SK-N-DZ (cell line): ENCODE results near the gene SPDYE2. TPM values are rescaled to one million over a fixed set of nuclear protein-coding genes. Genes with fewer than 3 reads are reported as not detected.
"Not testable (repeated sequence)": the region's sequence is repeated elsewhere in the genome, so short reads cannot be mapped to it uniquely, and the experiment has no call there.

Experiments
- DNase-seq: peaks from one replicate; pipeline ENCODE4 v3.0.0-alpha.2; 2015; ENCODE audit warnings: low spot score
- polyA plus RNA-seq, 2 experiments: library from polyadenylated mRNA; depleted of rRNA; stranded (reverse); fragments of >200 nt; gene quantifications; 2 replicates each; pipeline ENCODE4 v1.2.3, GENCODE V29; 2014

SPDYE2 gene, protein sequence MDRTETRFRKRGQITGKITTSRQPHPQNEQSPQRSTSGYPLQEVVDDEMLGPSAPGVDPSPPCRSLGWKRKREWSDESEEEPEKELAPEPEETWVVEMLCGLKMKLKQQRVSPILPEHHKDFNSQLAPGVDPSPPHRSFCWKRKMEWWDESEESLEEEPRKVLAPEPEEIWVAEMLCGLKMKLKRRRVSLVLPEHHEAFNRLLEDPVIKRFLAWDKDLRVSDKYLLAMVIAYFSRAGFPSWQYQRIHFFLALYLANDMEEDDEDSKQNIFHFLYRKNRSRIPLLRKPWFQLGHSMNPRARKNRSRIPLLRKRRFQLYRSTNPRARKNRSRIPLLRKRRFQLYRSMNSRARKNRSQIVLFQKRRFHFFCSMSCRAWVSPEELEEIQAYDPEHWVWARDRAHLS
- polyA plus RNA-seq (2014; cell fraction: cytosol; rRNA removed) = not detected in 2 replicates
- 0.24 TPM in 1 of 2 replicates, not detected in the other for polyA plus RNA-seq (2014; cell fraction: nucleus; rRNA removed)

DNA sequence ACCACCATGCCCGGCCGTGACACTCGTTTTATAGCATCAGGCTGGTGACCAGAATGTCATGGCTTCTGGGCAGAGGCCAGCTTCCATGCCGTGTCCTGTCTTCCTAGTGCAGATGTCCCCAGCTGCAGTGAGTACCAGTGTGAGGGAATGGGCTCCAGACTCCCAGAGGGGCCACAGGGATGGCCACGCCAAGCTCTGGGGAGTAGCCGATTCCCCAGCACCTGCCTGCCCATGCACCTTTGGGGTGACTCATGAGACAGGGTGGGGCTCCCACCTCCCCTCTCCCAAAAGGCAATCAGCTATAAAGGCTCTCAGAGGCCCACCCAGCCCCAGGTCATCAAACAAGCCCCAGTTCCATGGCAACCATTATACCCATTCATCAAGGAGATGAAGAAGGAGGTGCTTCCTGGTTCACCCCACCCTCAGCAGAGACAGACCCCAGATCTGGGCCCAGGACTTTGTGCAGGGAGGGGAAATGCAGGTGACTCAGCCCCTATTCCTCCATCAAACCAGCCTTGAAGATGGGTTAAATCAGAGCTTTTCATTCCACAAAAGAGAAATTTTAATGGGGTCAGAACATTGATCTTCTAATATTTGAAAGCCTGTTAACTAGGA, at the start of gene SPDYE2:
SPDYE2 (plus strand) TSS at position 419 of the 615 bp plus-strand sequence. CDS start 2,030 bp downstream, outside the sequence.
- DNase-seq = not testable (repeated sequence)

GRCh38 chr7:102503141-102503540, 47.9 kb upstream of the SPDYE2 start:
- DNase-seq = not testable (repeated sequence)

DNA sequence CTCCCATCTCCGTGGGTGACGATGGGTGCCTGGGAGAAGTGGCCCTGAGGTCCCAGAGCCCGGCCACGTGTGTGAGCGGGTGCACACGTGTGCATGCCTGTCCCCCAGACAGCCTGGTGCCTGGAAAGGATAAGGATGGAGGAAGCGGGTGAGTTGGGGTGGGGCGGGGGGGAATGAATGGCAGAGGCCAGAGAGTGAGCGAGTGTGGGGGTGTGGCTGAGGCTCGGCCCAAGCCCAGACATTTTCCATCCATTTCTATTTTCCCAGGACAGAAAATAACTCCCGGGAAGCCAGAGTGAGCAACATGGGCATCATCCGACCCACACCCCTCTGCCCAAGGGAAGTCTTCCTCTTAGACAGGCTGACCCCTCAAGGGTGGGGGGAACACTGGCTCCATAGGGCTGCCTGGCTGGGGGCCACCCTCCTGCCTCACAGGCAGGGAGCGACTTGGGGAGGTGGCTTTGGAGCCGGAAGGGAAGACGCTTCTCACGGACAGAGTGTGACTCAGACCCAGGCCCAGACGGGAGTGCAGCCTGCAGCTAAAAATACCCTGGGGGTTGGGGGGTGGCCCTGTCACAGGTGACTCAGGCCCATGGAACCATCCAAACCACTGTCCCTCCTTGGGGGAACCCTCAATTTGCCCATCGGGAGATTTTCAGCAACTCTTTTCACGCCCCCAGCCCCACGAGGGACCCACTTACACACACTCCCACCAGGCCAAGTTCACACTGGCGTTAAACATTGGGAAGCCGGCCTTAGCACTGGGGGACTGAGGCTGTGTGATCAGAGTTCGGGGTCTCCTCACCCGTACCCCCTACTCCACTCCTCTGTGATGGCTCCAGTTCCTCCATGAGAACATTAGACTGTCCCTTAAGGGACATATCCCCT, 45.5 kb upstream of the SPDYE2 start:
- DNase-seq = not testable (repeated sequence)

DNA sequence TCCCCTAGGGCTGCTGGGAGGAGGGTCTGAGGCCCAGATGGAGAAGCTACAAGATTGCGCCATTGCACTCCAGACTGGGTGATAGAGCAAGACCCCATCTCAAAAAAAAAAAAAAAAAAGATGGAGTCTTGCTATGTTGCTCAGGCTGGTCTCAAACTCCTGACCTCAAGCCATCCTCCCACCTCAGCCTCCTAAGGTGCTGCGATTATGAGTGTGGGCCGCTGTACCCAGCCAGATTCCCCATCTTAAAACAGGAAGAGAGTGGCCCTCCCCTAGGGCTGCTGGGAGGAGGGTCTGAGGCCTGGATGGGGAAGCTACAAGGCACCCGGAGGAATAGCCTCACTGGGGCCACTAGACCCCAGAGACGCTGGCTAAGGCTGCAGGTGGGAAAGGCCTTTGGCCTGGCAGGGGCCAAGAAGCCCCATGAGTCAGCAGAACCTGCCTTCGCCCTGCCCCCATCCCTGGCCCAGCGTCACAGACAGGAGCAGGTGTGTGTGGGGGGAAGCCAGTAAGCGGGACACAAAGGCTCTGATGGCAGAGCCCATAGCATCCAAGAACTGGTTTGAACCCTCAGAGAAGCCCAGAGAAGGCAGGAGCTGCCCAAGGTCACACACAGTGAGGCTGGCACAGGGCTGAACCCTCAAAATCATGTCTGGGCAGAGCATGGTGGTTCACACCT, 43.5 kb upstream of the SPDYE2 start:
- DNase-seq = not testable (repeated sequence)

- not testable (repeated sequence) for DNase-seq
Measured at GRCh38 chr7:102510575-102510974, 40.5 kb upstream of the SPDYE2 start.

DNA sequence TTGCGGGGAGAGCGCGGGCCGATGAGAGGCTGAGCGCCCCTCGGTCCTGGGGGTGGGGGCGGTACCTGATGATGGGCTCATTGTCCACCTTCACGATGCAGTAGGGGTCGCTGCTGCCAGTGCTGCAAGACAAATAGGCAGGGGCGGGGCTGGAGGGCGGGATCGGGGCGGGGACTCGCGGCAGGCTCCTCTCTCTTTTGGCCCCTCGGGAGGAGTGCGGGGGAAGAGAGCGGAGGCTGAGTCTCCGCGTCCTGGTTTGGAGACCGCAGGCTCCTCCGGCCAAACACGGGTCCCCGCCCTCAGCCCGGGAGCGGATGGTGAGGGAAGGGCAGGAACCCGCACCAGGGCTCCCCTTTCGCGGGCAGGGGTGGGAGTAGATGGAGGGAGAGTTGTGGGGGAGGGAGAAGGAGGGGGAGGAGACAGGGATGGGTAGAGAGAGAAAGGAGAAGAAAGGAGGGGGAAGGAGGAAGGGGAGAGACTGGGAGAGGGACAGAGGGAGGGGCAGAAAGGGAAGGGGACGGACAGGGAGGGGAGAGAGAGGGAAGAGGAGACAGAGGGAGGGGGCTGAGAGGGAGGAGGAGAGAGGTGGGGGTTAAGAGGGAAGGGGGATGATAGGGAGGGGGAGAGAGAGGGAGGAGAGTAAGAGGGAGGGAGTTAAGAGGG, 39.0 kb upstream of the SPDYE2 start:
- DNase-seq = not testable (repeated sequence)

DNA sequence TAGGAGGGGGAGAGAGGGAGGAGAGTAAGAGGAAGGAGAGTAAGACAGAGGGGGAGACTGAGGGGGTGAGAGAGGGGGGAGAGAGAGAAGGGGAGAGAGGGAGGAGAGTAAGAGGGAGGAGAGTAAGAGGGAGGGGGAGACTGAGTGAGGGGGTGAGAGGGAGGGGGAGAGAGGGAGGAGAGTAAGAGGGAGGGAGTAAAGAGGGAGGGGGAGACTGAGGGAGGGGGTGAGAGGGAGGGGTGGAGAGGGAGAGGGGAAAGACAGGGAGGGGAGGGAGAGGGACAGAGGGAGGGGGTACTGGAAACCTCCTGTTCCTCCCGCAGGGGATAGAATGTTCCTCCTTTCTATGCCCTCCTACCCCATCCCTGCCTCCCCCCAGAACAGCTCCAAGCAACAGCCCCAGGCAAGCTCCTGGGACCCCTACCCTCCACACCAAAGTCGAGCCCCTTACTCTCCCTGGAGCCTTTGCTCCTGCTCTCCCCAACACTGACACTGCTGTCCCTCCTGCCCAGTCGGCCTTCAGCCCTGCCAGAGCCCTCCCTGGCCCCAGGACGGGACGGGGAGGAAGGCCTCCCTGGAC, 38.3 kb upstream of the SPDYE2 start:
- DNase-seq = peak; percentile 81

GRCh38 chr7:102514881-102515721, 35.9 kb upstream of the SPDYE2 start:
- not testable (repeated sequence) for DNase-seq

- DNase-seq = not testable (repeated sequence)
Measured at GRCh38 chr7:102515889-102516288, 35.1 kb upstream of the SPDYE2 start.

DNA sequence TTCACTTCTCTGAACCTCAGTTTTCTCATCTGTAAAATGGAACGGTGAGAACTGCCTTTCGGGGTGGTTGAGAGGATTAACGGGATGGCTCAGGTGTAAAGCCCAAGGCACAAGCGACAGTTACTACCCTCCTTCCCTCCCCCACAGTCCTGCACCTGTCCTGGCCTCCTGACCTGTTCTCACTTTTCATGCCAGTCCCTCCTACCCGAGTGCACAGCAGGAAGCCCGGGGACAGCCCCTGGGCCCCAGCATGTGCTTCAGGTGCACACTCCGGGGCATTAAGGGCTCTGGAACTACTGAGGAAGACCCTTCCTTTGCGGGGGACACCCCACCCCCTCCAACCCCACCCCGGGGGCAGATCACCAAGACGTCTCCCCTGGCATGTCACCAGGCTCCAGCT, 34.1 kb upstream of the SPDYE2 start:
- not testable (repeated sequence) for DNase-seq

DNA sequence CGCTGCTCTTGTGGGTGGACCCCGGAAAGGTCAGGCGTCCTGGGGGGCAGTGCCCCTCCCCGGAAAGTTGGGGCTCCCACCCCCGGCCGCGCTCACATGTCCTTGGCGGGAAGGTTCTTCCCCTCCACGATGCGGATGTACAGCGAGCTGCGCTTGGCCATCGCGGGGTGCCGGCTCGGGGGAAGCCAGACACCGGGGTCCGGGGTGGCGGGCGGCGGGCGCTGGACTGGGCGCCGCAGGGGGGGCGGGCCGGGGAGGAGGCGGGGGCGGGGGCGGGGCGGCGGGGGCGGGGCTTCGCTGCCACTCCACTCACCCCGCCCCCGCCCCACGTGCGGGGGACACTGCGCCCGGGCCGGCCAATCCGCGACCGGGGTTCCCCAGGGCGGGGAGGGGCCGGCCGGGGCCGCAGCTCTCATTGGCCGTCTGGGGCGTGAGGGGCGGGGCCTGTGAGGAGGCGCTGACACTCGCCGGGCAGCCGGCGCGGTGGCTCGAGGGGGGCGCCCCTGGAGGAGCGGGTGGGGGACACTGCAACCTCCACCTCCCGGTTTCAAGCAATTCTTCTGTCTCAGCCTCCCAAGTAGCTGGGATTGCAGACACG, 33.4 kb upstream of the SPDYE2 start, which contains the start of gene RASA4B:
RASA4B (minus strand) TSS at position 228 of the 598 bp plus-strand sequence; CDS start at position 161, 67 bp downstream.
- peak; percentile 0 for DNase-seq

GRCh38 chr7:102520797-102521196, 30.2 kb upstream of the SPDYE2 start:
- DNase-seq = not testable (repeated sequence)

GRCh38 chr7:102524803-102525202, 26.2 kb upstream of the SPDYE2 start:
- not testable (repeated sequence) for DNase-seq

DNA sequence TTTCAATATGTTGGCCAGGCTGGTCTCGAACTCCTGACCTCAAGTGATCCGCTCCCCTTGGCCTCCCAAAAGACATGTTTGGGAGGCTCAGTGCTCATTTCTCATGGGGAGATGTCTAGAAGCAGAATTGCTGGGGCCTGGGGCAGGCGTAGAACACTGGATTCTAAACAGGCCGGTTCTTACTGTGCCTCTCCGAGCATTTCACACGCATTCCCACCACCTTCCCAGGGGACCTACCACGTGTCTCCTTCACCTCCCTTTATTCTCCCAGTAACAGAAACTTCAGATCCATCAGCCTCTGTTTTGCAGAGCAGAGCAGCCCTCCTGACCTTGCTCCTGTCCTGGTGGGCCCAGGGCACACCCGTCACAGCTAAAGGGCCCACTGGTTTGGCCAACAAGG, 23.8 kb upstream of the SPDYE2 start:
- DNase-seq = not testable (repeated sequence)

DNA sequence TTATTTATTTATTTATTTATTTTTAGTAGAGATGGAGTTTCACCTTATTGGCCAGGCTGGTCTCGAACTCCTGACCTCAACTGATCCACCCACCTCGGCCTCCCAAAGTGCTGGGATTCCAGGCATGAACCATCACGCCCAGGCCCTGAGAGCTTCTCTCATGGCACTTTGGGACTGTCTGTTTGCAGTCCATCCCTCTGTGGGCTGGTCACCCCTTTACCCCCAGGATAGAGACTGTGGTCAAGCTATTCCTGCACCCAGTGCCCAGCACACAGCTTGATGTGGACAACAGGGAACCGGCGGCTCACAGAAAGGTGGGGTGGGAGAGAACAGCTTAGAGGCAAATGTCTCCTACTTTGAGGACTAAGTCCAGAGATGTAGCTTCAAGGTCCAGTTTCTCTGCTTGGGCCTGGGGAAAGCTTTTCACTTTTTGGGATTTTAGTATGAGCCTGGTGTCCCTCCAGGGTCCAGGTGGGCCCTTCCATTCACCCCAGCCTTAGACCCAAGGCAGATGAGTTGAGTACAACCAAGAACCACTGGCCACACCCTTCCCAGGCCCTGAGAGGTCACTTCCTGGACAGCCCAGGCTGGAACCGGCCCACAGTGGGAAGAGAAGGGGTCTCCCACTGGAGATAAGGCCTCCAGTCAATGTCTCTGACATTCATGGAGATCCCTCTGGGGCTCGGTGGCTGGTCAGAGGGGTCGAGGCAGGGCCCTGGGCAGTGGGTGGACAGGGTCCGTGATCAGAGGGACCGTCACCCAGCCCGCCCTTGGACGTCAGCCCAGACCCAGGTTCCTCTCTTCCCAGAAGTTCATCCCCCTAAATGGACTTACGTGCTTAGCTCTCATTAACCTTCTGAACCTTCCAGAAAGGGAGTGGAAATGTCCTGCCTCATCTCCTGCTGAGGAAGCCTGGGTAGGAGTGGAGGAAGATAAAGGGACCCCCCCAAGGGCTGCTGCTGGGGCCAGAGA, 22.9 kb upstream of the SPDYE2 start:
- DNase-seq = not testable (repeated sequence)

GRCh38 chr7:102531583-102531982, 19.4 kb upstream of the SPDYE2 start:
- DNase-seq = not testable (repeated sequence)

GRCh38 chr7:102532127-102532526, 18.9 kb upstream of the SPDYE2 start:
- DNase-seq = not testable (repeated sequence)
